ENCODE results near the gene ATRN.
A peak's percentile ranks its signal among the peaks of the same experiment; 100 is the strongest.

ATRN gene

GRCh38 chr20:3667434-3668037, 196.7 kb downstream of the ATRN start:
- H3K9ac ChIP-seq (ENCODE audit: low read depth, low read length, poor library complexity, severe bottlenecking), result no peak overlapping the region
- H3K4me2 ChIP-seq (ENCODE audit: low read depth, low read length, poor library complexity, severe bottlenecking), result no peak overlapping the region
- TF ChIP-seq CTCF (conservative IDR thresholded peaks at IDR 0.05; ENCODE audit: low read length) (no peak), EZH2phosphoT487 (IDR thresholded peaks at IDR 0.05; ENCODE audit: borderline replicate concordance) (no peak)
- no peaks in the 10 kb centered on the region for H3K79me2 ChIP-seq (ENCODE audit: insufficient read depth, low read length)
- H3K9me3 ChIP-seq (ENCODE audit: insufficient read depth, low read depth, low read length), result no peaks in the 10 kb centered on the region
- no peaks in the 10 kb centered on the region for H3K36me3 ChIP-seq (ENCODE audit: insufficient read depth, low read length)
- H2AFZ ChIP-seq (ENCODE audit: low read length), result no peak overlapping the region
- no peaks in the 10 kb centered on the region for H3K9me2 ChIP-seq (replicated peaks; ENCODE audit: low read depth, low read length)
- no peaks in the 10 kb centered on the region for H3K27me3 ChIP-seq (ENCODE audit: insufficient read depth, low read length, poor library complexity, severe bottlenecking)
- no peaks in the 10 kb centered on the region for H3F3A ChIP-seq (ENCODE audit: low read depth)
- H3K4me3 ChIP-seq (ENCODE audit: low read length, poor library complexity, severe bottlenecking), result no peak overlapping the region
- H4K20me1 ChIP-seq (ENCODE audit: insufficient read depth, low read length, poor library complexity, severe bottlenecking), result no peaks in the 10 kb centered on the region
- H3K4me1 ChIP-seq (ENCODE audit: insufficient read depth, low read length, poor library complexity, severe bottlenecking), result peaks cover 20% of the 10 kb centered on the region

GRCh38 chr20:3669710-3670367, 199.0 kb downstream of the ATRN start:
- Histone ChIP-seq H3K9ac (ENCODE audit: low read depth, low read length, poor library complexity, severe bottlenecking) (no peak overlapping the region), H3K4me1 (ENCODE audit: insufficient read depth, low read length, poor library complexity, severe bottlenecking) (peaks cover 17% of the 10 kb centered on the region), H3K27me3 (ENCODE audit: insufficient read depth, low read length, poor library complexity, severe bottlenecking) (no peaks in the 10 kb centered on the region), H3K9me2 (replicated peaks; ENCODE audit: low read depth, low read length) (no peaks in the 10 kb centered on the region), H3K9me3 (ENCODE audit: insufficient read depth, low read depth, low read length) (no peaks in the 10 kb centered on the region), H2AFZ (ENCODE audit: low read length) (no peak overlapping the region), H3F3A (ENCODE audit: low read depth) (no peaks in the 10 kb centered on the region), H3K79me2 (ENCODE audit: insufficient read depth, low read length) (no peaks in the 10 kb centered on the region), H3K36me3 (ENCODE audit: insufficient read depth, low read length) (no peaks in the 10 kb centered on the region), H4K20me1 (ENCODE audit: insufficient read depth, low read length, poor library complexity, severe bottlenecking) (no peaks in the 10 kb centered on the region), H3K4me3 (ENCODE audit: low read length, poor library complexity, severe bottlenecking) (no peak overlapping the region), H3K4me2 (ENCODE audit: low read depth, low read length, poor library complexity, severe bottlenecking) (no peak overlapping the region)
- TF ChIP-seq EZH2phosphoT487 (IDR thresholded peaks at IDR 0.05; ENCODE audit: borderline replicate concordance) (no peak), CTCF (conservative IDR thresholded peaks at IDR 0.05; ENCODE audit: low read length) (no peak)

- no peaks in the 10 kb centered on the region for H3K79me2 ChIP-seq (ENCODE audit: insufficient read depth, low read length)
- H3K4me2 ChIP-seq (ENCODE audit: low read depth, low read length, poor library complexity, severe bottlenecking), result no peak overlapping the region
- no peak overlapping the region for H3K9ac ChIP-seq (ENCODE audit: low read depth, low read length, poor library complexity, severe bottlenecking)
- H3F3A ChIP-seq (ENCODE audit: low read depth), result no peaks in the 10 kb centered on the region
- no peaks in the 10 kb centered on the region for H3K9me2 ChIP-seq (replicated peaks; ENCODE audit: low read depth, low read length)
- no peaks in the 10 kb centered on the region for H4K20me1 ChIP-seq (ENCODE audit: insufficient read depth, low read length, poor library complexity, severe bottlenecking)
- H3K27me3 ChIP-seq (ENCODE audit: insufficient read depth, low read length, poor library complexity, severe bottlenecking), result no peaks in the 10 kb centered on the region
- peaks cover 14% of the 10 kb centered on the region for H3K4me1 ChIP-seq (ENCODE audit: insufficient read depth, low read length, poor library complexity, severe bottlenecking)
- no peaks in the 10 kb centered on the region for H3K36me3 ChIP-seq (ENCODE audit: insufficient read depth, low read length)
- no peak overlapping the region for H3K4me3 ChIP-seq (ENCODE audit: low read length, poor library complexity, severe bottlenecking)
- H2AFZ ChIP-seq (ENCODE audit: low read length), result no peak overlapping the region
- TF ChIP-seq CTCF (conservative IDR thresholded peaks at IDR 0.05; ENCODE audit: low read length), result peak; percentile 57
- TF ChIP-seq EZH2phosphoT487 (IDR thresholded peaks at IDR 0.05; ENCODE audit: borderline replicate concordance), result no peak
- H3K9me3 ChIP-seq (ENCODE audit: insufficient read depth, low read depth, low read length), result no peaks in the 10 kb centered on the region
These were observed 199.7 kb downstream of the ATRN start for GRCh38 chr20:3670511-3670910.

All from Loucy (cell line).